Iris pigment epithelial cell (primary cell): Measurements from ENCODE around the gene SH3PXD2A.
"Not testable (repeated sequence)": the region's sequence is repeated elsewhere in the genome, so short reads cannot be mapped to it uniquely, and the experiment has no call there.

ENCODE experiments used
- DNase-seq: peaks from one replicate; pipeline ENCODE4 v3.0.0-alpha.2; 2011; ENCODE audit warnings: low read depth

Gene SH3PXD2A

DNA sequence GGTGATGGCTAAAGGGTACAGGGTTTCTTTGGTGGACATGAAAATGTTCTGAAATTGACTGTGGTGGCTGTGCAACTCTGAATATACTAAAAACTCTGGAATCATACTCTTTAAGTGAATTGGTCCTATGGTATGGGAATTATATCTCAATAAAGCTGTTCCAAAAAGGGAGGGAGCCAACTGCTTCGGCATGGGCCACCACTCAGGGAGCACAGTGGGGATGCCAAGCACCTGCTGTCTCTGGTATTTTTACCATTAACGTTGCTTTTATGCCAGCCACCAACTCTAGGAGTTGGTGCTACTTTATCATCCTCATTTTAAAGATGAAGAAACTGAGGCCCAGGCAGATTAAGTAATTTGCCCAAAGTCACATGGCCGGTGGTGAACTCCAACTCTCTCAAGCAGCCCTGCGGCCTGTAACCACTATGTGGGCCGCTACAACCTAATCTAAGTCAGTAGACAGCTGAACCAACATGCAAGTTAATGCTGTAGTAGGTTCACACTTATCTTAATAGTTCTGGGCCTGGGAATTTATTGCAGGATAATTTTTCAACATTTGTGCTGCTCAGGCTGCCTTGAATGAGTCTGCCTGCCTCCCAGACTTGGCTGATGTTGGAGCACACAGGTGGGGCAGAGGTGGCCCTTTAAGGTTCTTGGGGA lies 20.8 kb downstream of the SH3PXD2A start:
- DNase-seq, result no peak

DNA sequence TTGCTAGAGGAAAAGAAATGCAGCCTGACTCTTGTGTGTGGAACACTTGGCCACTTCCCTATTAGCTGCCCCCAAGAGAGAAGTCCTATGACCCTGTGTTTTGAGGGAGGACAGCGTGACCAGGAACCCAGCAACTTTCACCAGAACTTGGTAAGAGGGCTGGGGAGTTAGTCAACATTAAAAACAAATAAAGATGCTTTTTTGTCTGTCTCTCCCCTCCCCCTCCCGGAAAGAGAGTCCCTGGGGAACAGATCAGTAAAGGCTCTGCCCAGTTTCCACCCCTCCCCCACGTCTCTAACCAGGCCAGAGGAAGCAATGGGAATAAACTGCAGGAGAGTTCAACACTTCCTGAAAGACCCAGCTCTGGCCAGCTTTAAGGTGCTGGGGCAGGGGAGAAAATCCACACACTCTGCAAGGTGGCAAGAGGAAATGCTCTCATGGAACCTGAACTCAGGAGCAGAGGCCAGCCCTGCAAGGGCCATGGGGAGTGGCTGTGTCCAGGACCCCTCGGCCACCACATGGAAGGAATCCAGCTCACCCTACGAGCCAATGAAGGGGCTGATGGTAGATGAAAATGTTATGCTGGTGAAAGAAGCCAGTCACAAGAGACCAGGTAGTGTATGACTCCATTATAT lies 21.5 kb downstream of the SH3PXD2A start:
- DNase-seq, result no peak

DNA sequence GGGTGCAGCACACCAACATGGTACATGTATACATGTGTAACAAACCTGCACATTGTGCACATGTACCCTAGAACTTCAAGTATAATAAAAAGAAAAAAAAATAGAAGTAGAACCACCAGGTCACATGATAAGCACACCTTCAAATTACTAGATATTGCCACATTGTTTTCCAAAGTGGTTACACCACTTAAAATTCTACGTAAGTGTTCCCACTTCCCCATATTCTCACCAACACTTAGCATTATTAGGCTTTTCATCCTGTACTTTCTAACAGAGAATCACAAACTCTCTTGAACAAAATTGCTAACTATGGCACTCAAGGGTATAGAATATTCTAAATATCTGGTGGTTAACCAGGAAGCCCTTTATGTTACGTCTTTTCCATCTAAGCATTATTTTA lies 22.6 kb downstream of the SH3PXD2A start:
- DNase-seq, result no peak

DNA sequence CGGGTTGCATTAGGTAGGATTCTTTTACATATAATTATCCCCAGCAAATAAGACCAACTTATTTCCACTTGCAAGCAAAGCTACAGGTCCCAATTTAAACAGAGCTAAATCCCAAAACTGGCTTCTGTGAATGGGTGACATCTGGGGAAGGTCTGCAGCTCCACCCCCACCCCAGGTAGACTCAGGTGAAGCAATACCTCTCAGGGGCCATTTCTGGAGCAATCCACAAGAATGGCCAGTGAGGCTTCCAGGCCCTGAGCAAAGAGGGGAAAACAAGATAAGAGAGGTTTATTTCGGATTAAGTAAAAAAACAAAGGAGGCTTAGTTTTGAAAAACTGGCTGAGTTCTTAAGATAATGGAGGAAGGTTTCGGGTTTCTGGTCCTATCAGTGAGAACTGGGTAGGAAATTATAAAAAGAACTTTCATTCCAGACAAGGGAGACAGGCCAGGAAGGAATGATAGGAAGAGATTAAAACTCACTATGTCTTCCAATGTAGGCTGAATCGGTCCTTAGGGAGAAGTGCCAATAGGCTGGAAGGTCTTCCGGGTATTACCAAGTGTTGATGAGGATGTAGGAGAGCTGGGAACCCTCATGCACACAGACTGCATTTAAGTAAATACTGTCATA lies 25.4 kb downstream of the SH3PXD2A start:
- no peak for DNase-seq

DNA sequence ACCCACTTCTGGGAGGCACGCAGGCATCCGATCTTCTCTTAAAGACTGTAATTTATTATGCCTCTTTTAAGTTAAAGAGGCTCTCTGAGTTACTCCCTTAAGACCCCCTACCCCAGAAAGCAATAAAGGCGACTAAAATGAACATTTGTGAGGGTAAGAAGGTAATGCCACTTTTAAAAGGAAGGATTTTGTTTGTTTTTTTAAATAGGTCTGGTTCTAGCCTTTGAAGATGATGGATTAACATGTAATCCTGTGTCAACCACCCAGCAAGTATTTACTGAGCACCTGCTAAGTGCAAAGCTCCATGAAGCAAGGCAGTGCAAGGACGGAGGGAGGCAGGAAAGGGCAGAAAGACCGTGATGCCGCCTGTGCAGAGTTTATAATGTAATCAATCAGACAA lies 26.1 kb downstream of the SH3PXD2A start:
- DNase-seq, result no peak

DNA sequence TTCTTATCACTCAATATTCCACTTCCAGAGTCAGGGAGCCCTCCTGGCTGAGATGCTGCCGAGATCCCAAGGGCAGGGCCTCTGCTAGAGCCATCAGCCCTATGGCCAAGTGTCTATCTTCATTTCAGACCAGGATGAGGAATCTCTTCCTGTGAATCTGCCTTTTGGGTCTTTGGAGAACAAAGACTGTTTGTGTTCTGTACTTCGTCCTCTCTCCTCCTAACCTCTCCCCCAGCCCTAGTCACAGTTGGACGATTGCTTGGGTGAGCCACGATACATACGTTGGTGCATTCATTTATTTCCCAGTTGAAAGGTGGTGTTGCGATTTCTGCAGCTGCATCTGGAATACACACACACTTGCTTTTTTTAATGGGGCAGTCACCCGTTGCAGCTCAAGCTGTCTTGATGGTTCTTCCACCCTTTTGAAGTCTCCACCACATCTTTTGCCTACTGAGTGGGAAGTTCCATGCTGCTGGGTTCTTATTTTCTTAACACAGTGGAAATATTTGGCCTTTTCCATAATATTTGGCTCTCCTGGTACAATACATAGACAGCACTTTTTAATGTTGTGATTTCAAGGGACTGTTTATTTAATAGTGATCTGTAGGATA lies 26.7 kb downstream of the SH3PXD2A start:
- no peak for DNase-seq

DNA sequence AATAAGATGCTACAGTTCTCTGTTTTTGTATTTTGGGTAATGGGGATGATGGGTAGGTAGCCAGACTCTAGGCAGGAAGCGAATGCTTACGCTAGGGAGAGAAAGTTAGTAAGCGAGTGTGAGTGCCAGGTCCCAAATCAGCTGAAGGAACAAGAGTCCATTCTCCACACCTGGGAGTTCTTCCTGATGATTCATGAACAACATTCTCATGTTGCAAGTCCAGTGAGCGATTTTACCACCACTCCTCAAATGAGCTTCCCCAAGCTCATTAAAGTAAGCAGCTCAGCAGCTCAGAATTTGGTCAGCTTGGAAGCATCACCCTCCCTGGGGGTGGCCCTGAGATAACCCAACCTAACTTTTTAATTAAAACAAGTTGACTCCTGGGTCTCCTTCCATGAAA lies 27.3 kb downstream of the SH3PXD2A start:
- no peak for DNase-seq

DNA sequence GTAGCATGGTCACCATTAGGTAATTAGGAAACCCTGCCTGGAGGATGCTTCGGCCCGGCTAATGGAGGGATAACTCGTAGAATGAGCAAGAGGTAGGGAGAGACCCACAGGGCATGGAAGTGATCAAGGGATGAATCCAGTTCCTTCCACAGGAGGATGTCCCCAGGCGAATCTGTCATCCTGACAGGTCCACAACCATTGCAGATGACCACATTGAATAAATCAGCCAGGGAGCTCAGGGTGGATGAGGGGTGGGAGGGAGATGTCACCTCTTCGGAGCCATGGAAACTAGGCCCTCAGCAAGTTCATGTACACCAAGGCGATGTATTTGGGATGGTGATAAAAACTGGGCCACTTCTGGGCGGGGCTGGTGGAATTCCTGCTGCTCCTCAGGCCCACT lies 28.5 kb downstream of the SH3PXD2A start:
- no peak for DNase-seq

DNA sequence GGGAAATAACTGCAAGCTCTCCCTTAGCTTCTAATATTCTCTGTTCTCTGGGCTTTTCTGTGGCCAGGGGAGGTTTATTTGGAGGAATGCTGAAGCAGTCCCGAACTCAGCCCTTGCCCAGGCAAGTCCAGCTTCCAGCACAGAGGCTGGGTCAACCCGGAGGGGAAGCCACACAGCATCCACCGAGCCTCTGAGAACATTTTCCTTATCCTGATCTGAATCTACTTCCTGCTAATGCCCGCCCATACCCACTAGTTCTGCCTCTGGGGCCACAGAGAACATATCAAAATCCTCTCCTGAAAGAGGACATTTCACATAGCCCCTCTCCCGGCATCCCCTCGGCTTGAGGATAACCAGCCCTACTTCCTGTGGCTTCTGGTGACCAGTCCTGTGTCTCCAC lies 31.1 kb downstream of the SH3PXD2A start:
- no peak for DNase-seq

DNA sequence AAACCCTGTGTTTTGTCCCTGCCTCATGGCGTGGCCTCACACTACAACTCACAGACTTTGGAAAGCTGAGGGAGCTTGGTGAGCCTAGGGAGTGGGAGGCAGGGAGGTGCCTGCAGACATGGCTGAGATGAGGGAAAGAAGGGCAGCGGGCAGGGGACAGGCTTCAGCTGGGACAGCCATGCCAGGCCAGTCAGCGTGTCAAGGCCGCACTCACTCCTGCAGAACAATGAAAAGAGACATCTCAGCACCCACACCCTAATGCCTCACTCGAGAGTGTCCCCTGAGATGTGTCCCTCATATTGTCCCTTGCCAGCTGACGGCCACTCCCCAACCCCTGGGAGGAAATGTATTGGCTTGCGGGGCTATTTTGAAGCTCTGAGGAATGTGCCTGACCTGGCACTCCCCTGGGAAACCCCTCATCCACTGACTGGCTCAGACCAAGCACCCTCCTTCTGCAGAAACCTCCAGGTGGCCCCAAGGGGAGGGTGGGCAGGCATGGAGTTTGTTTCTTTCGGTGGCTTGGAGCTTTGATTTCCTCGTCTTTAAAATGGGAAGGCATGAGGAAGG lies 31.6 kb downstream of the SH3PXD2A start:
- no peak for DNase-seq

DNA sequence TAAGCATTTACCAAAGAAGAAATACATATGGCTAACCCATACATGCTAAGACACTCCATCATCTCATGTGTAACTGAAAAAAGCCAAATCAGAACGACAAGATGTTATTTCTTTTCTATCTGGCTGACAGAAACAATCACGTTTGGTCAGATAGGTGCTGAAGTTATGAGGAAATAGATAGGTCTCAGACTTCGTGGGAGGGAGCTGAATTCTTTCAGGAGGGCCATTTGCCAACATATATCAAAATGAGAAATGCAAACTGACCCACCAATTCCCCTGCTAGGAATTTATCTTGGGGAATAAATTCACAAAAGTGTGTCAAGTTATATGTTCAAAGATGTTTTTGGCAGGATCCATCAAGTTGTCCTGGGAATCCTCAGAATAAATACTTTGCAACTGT lies 32.6 kb downstream of the SH3PXD2A start:
- DNase-seq, result no peak

DNA sequence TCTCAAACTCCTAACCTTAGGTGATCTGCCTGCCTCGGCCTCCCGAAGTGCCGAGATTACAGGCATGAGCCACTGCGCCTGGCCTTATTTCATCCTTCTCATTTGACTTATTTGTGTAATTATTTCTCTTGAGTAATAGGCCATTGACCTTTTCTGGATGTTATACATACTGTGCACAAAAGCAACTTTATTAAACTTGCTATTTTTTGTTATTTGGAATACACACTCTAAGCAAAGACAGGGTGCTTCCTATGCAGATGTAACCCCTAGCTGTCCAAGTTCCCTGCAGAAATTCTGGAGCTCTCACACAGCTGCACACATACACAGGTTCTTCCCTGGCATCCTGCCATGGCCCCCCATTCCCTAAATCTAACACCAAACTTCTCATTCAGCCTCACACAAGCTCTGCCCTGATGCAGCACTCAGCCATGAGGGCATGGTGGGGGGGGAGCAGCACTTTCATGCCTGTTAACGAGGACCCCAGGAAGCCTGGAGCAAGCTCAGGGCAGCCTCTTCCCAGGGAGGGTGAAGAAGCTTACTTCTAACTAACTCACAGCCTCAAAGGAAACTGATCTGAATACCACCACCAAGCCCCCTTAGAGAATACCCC lies 33.2 kb downstream of the SH3PXD2A start:
- no peak for DNase-seq

DNA sequence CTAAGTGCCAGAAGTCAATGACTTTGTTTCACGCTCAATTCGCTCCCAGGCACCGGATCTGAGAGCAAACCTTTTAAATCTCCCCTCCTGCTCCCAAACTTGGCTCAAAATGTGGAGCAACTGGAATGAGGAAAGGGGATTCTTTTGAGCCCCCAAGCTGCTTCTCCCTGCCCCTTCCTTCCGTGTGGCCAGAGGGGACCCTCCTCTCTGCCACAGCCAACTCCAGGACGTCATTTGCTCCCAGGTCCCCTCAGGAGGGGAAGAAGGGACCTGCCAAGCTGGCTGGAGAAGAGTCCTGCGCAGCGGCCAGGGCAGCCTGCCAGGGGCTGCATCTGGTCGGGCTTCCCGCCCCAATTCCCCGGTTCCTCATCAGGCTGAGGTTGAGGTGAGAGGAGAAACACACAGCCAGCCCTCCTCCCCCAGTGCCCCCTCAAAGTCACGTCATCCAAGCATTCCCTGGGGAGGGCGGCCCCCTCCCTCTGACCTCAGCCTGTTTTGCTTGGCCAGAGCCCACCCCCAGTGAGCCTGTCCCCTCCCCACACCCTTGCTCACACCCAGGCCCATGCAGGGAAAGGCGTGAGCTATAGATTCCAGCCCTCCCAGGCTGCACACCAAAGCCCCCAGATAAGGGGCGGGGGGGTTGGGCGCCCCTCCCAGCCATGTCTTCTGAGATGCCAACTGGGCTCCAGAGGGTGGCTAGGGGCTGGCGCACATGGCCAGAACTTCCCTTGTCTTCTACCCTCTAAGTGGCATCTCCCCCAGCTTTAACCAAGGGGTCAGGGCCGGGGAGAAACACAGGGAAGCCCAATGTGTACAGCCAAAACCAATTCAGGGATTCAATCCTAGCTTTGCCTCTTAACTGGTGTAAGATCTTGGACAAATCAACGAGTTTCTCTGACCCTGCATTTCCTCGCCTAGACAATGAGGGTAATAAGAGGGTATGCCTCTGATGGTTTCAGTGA lies 35.0 kb downstream of the SH3PXD2A start:
- no peak for DNase-seq

DNA sequence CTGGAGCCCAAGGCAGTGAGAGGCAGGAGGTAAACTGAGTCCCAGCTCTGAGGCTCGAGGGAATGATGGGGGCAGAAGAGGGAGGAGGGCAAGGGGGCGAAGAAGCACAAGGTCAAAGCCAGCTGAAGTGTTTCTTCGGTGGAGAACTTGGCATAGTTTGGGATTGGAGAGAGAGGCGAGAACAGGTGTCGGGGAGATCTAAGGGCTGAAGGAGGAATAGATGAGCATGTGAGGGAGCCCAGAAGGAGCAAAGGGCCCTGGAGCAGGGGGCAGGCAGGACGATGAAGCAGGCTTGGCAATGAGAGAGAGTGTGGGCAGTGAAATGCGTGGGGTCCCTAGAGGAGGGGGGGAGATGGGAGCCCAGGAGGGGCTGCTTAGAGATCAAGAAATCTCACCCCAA lies 35.9 kb downstream of the SH3PXD2A start:
- DNase-seq, result no peak

DNA sequence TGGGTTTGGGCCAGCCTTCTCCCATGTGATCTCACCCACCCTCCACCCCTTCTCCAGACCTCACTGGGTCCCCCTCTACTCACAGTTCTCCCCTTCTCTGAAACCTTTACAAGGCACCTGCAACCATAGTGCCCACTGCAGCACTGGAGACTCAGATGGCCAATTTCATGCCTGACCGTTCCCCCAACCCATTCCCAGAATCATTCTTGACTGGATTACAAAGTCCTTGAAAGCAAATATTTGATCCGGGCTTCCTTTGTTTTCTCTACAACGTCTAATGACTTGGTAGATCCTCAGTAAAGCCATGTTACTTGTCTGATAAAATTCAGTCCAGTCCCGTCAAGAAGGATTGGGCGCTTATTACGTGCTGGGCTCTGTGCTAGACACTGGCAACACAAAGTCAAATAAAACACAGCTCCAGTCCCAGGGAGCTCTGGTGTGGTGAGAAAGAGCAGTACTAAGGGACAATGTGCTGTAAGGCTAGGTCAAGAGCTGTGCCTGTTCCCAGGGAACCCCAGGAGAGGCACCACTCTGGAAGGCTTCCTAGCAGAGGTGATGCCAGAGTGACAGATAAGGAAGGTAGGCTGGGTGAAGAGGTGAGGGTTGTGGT lies 36.5 kb downstream of the SH3PXD2A start:
- DNase-seq, result no peak

DNA sequence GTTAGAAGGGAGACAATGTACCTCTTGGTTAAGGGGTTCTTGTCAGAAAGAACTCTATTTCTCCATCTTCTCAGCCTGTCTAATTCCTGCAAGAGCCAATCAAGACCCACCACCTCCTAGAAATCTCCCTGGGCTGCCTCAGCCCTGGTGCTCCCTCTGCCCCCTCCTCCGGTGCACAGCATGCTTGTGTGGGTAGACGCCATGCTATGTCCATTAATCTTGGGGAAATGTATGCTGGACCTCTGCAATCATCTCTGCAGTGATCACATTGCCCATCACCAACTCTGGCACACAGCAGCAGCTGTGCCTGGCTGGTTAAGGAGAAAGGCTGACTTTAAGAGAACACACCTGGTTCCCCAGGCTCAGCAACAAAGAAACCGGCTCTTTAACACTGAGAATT lies 37.3 kb downstream of the SH3PXD2A start:
- no peak for DNase-seq

DNA sequence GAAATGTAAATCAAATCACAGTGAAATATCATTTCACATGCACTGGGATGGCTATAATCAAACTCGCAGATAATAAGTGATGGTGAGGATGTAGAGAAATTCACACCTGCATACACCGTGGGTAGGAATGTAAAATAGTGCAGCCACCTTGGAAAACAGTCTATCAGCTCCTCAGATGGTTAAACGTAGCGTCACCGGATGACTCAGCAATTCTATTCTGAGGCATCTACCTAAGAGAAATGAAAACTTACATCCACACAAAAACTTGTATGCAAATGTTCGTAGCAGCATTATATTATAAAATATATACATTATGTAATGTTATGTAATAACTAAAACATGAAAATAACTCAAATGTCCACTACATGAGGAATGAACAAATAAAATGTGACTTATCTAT lies 38.9 kb downstream of the SH3PXD2A start:
- peak; percentile 59 for DNase-seq

DNA sequence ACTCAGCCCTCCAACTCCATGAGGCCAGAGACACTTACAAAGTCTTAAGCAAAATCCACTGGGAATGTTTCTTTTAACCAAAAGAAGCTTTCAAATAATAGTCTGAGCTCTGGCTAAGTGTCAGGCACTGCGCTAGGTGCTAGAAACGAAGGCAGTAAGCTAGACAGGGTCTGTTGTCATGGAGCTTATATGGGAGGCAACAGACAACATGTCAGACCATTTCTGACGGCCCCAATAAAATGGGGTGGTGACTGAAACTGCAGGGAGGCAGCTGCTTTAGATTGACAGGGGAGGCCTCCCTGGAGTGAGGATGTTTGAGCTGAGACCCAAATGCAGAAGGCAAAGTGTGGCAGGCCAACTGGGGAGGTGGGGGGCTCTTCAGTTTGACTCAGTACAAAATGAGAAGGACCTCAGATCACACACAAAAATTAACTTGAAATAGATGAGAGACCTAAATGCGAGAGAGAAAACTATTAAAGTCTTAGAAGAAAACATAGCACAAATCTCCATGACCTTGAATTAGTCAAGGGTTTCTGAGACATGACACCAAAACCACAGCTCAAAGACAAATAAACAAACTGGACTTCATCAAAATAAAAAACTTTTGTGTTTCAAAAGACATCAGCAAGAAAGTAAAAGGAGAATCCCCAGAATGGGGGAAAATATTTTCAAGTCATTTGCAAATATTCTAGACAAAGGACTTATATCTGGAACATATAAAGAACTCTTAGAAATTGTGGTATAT lies 40.6 kb downstream of the SH3PXD2A start:
- DNase-seq, result peak; percentile 65

DNA sequence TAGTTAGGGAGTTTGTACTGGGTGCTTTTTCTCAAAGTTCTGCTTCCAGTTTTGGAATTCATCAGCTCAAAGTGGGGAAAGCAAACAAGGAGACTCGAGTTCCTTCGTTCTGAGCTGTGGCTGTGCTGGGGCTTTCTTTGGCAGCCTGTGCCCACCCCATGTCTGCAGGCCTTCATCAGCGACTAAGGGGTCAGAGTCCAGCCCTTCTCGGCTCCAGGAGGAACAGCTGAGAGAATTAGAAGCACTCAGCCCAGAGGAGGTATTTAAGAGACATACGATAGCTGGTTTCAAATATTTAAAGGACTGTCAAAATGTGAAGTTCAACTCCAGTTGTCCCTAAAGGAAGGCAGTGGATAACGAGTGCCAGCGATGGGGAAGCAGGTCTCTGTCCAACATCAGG lies 41.3 kb downstream of the SH3PXD2A start:
- DNase-seq, result no peak

DNA sequence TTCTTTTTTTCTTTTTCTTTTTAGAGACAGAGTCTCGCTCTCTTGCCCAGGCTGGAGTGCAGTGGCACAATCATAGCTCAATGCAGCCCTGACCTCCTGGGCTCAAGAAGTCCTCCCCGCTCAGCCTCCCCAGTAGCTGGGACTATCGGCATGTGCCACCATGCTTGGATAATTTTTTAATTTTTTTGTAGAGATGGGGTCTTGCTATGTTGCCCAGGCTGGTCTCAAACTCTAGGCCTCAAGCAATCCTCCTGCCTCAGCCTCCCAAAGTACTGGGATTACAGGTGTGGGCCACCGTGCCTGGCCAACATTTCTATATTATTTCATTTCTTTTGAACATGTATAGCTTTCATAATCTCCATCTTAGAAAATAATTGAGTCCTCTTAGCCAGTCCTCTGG lies 42.1 kb downstream of the SH3PXD2A start:
- not testable (repeated sequence) for DNase-seq
